ENCODE measurements around the gene OTUD5.

OTUD5 gene

DNA sequence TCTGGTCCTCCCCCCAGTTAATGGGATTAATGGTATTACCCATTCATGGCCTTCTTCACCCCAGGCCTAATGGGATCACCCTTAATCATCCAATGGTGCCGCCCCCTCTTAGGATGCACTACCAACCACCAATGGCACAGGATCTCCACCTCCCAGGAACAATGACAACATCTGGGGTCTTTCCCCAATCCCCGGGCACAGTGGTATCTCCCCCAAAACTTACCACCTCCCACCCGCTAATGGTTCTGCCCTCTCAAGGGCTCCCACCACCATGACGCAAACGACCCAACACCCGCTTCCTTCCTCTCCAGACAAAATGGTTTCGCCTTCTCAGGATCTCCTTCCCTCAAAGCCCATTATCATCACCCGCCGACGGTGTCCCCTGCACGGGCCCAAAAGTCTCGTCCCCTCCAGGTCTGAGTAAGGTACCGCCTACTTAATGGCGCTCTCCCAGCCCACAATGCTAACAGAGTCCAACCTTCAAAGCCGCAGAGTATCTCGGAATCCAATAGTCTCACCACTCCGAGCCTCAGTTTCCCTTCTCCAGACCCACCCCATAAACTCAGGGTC is 44.2 kb upstream of the OTUD5 start:
- no peaks in the 10 kb centered on the region for H3K9me3 ChIP-seq (ENCODE audit: low read length)
- H4K20me1 ChIP-seq (ENCODE audit: insufficient read depth, low read length) = no peaks in the 10 kb centered on the region
- H3K27me3 ChIP-seq (ENCODE audit: insufficient read depth, low read length) = no peaks in the 10 kb centered on the region
- H3K36me3 ChIP-seq (ENCODE audit: insufficient read depth, low read length) = peaks cover 30% of the 10 kb centered on the region
- peak overlapping the region; percentile 81 for H3K9ac ChIP-seq (ENCODE audit: low read length)
- no peaks in the 10 kb centered on the region for H3K9me2 ChIP-seq (ENCODE audit: low read depth, low read length)
- H3K4me1 ChIP-seq (ENCODE audit: insufficient read depth, low read length, severe bottlenecking) = peaks cover 14% of the 10 kb centered on the region
- no peak for TF ChIP-seq EZH2 (IDR thresholded peaks at IDR 0.05; ENCODE audit: borderline replicate concordance, low read length)
- TF ChIP-seq, protein P1, sequence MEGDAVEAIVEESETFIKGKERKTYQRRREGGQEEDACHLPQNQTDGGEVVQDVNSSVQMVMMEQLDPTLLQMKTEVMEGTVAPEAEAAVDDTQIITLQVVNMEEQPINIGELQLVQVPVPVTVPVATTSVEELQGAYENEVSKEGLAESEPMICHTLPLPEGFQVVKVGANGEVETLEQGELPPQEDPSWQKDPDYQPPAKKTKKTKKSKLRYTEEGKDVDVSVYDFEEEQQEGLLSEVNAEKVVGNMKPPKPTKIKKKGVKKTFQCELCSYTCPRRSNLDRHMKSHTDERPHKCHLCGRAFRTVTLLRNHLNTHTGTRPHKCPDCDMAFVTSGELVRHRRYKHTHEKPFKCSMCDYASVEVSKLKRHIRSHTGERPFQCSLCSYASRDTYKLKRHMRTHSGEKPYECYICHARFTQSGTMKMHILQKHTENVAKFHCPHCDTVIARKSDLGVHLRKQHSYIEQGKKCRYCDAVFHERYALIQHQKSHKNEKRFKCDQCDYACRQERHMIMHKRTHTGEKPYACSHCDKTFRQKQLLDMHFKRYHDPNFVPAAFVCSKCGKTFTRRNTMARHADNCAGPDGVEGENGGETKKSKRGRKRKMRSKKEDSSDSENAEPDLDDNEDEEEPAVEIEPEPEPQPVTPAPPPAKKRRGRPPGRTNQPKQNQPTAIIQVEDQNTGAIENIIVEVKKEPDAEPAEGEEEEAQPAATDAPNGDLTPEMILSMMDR (IDR thresholded peaks at IDR 0.05; ENCODE audit: low read length) = no peak
- H3K4me2 ChIP-seq (ENCODE audit: low read length) = peak overlapping the region; percentile 82
- peak overlapping the region; percentile 78 for H3K27ac ChIP-seq (ENCODE audit: low read depth, low read length, poor library complexity, severe bottlenecking)
- peak overlapping the region; percentile 82 for H3K4me3 ChIP-seq (ENCODE audit: low read depth, low read length, poor library complexity, severe bottlenecking)
- no peaks in the 10 kb centered on the region for H3K79me2 ChIP-seq (ENCODE audit: insufficient read depth, low read length)
- H3F3A ChIP-seq (ENCODE audit: insufficient read depth, low read length) = no peaks in the 10 kb centered on the region
- H2AFZ ChIP-seq (ENCODE audit: low read length) = no peak overlapping the region

GRCh38 chrX:49000636-49001035 is 43.2 kb upstream of the OTUD5 start:
- Histone ChIP-seq H3K9ac (ENCODE audit: low read length) (no peak overlapping the region), H3K36me3 (ENCODE audit: insufficient read depth, low read length) (peaks cover 37% of the 10 kb centered on the region), H3K4me1 (ENCODE audit: insufficient read depth, low read length, severe bottlenecking) (peaks cover 14% of the 10 kb centered on the region), H4K20me1 (ENCODE audit: insufficient read depth, low read length) (no peaks in the 10 kb centered on the region), H3K9me2 (ENCODE audit: low read depth, low read length) (no peaks in the 10 kb centered on the region), H3K27ac (ENCODE audit: low read depth, low read length, poor library complexity, severe bottlenecking) (no peak overlapping the region), H3K4me3 (ENCODE audit: low read depth, low read length, poor library complexity, severe bottlenecking) (peak overlapping the region; percentile 82), H3F3A (ENCODE audit: insufficient read depth, low read length) (no peaks in the 10 kb centered on the region), H3K27me3 (ENCODE audit: insufficient read depth, low read length) (no peaks in the 10 kb centered on the region), H3K4me2 (ENCODE audit: low read length) (peak overlapping the region; percentile 82; the same call in 1 of the 2 replicates), H2AFZ (ENCODE audit: low read length) (no peak overlapping the region), H3K79me2 (ENCODE audit: insufficient read depth, low read length) (no peaks in the 10 kb centered on the region), H3K9me3 (ENCODE audit: low read length) (no peaks in the 10 kb centered on the region)
- TF ChIP-seq EZH2 (IDR thresholded peaks at IDR 0.05; ENCODE audit: borderline replicate concordance, low read length) = no peak
- TF ChIP-seq, protein P1 (IDR thresholded peaks at IDR 0.05; ENCODE audit: low read length) = no peak

- no peak for TF ChIP-seq EZH2 (IDR thresholded peaks at IDR 0.05; ENCODE audit: borderline replicate concordance, low read length)
- H3K9me3 ChIP-seq (ENCODE audit: low read length) = no peaks in the 10 kb centered on the region
- H3K79me2 ChIP-seq (ENCODE audit: insufficient read depth, low read length) = no peaks in the 10 kb centered on the region
- no peak overlapping the region for H3K27ac ChIP-seq (ENCODE audit: low read depth, low read length, poor library complexity, severe bottlenecking)
- H3K4me1 ChIP-seq (ENCODE audit: insufficient read depth, low read length, severe bottlenecking) = peaks cover 14% of the 10 kb centered on the region
- no peak overlapping the region for H3K9ac ChIP-seq (ENCODE audit: low read length)
- H3K27me3 ChIP-seq (ENCODE audit: insufficient read depth, low read length) = no peaks in the 10 kb centered on the region
- H3K4me3 ChIP-seq (ENCODE audit: low read depth, low read length, poor library complexity, severe bottlenecking) = no peak overlapping the region
- no peaks in the 10 kb centered on the region for H3K9me2 ChIP-seq (ENCODE audit: low read depth, low read length)
- H4K20me1 ChIP-seq (ENCODE audit: insufficient read depth, low read length) = no peaks in the 10 kb centered on the region
- peaks cover 43% of the 10 kb centered on the region for H3K36me3 ChIP-seq (ENCODE audit: insufficient read depth, low read length)
- no peaks in the 10 kb centered on the region for H3F3A ChIP-seq (ENCODE audit: insufficient read depth, low read length)
- H2AFZ ChIP-seq (ENCODE audit: low read length) = no peak overlapping the region
- no peak overlapping the region for H3K4me2 ChIP-seq (ENCODE audit: low read length)
Measured at GRCh38 chrX:48999030-48999429, 41.6 kb upstream of the OTUD5 start.

GRCh38 chrX:48998391-48998790 is 41.0 kb upstream of the OTUD5 start:
- H3K9ac ChIP-seq (ENCODE audit: low read length) = no peak overlapping the region
- no peaks in the 10 kb centered on the region for H3F3A ChIP-seq (ENCODE audit: insufficient read depth, low read length)
- no peak overlapping the region for H3K4me2 ChIP-seq (ENCODE audit: low read length)
- no peak overlapping the region for H3K4me3 ChIP-seq (ENCODE audit: low read depth, low read length, poor library complexity, severe bottlenecking)
- H3K9me3 ChIP-seq (ENCODE audit: low read length) = no peaks in the 10 kb centered on the region
- no peaks in the 10 kb centered on the region for H4K20me1 ChIP-seq (ENCODE audit: insufficient read depth, low read length)
- H3K79me2 ChIP-seq (ENCODE audit: insufficient read depth, low read length) = no peaks in the 10 kb centered on the region
- H3K27me3 ChIP-seq (ENCODE audit: insufficient read depth, low read length) = no peaks in the 10 kb centered on the region
- peaks cover 49% of the 10 kb centered on the region for H3K36me3 ChIP-seq (ENCODE audit: insufficient read depth, low read length)
- no peak overlapping the region for H3K27ac ChIP-seq (ENCODE audit: low read depth, low read length, poor library complexity, severe bottlenecking)
- H3K4me1 ChIP-seq (ENCODE audit: insufficient read depth, low read length, severe bottlenecking) = peaks cover 14% of the 10 kb centered on the region
- H3K9me2 ChIP-seq (ENCODE audit: low read depth, low read length) = no peaks in the 10 kb centered on the region
- TF ChIP-seq, protein P1 (IDR thresholded peaks at IDR 0.05; ENCODE audit: low read length) = no peak
- TF ChIP-seq EZH2 (IDR thresholded peaks at IDR 0.05; ENCODE audit: borderline replicate concordance, low read length) = no peak
- no peak overlapping the region for H2AFZ ChIP-seq (ENCODE audit: low read length)
